Measurements from ENCODE around the gene SORCS2. TPM values are rescaled to one million over a fixed set of nuclear protein-coding genes. Genes with fewer than 3 reads are reported as not detected.

SORCS2 gene
- total RNA-seq, 1 donor from 2014 or later: 7.1 TPM

DNA sequence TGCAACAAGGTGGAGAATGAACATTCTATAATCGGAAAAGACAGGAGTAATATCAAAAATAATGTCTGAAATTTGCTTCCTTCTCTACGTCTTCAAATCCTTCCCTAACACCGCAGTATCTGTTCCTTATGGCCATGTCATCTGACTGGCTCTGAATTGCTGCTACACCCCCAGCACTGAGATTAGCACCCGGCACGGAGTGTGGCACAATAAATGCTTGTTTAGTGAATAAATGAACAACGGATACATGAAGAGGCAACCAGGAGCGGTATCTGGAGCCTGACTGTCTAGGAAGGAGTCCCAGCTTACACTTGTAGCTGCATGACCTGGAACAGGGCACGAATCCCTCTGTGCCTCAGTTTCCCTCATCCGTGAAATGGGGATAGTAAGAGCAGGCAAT, 583.1 kb downstream of the SORCS2 start:
- TF ChIP-seq, protein P1, sequence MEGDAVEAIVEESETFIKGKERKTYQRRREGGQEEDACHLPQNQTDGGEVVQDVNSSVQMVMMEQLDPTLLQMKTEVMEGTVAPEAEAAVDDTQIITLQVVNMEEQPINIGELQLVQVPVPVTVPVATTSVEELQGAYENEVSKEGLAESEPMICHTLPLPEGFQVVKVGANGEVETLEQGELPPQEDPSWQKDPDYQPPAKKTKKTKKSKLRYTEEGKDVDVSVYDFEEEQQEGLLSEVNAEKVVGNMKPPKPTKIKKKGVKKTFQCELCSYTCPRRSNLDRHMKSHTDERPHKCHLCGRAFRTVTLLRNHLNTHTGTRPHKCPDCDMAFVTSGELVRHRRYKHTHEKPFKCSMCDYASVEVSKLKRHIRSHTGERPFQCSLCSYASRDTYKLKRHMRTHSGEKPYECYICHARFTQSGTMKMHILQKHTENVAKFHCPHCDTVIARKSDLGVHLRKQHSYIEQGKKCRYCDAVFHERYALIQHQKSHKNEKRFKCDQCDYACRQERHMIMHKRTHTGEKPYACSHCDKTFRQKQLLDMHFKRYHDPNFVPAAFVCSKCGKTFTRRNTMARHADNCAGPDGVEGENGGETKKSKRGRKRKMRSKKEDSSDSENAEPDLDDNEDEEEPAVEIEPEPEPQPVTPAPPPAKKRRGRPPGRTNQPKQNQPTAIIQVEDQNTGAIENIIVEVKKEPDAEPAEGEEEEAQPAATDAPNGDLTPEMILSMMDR (IDR thresholded peaks at IDR 0.05; ENCODE audit: unreplicated experiment): no peak
- Mint-ChIP-seq H3K27ac (no peak overlapping the region), H3K4me1 (peaks cover 7% of the 10 kb centered on the region), H3K4me3 (no peak overlapping the region), H3K9me3 (no peaks in the 10 kb centered on the region), H3K27me3 (ENCODE audit: low read depth) (no peaks in the 10 kb centered on the region), H3K36me3 (peaks cover 60% of the 10 kb centered on the region)
- no peak for DNase-seq (ENCODE audit: low spot score in 2 of 2, unreplicated experiment in 2 of 2)

DNA sequence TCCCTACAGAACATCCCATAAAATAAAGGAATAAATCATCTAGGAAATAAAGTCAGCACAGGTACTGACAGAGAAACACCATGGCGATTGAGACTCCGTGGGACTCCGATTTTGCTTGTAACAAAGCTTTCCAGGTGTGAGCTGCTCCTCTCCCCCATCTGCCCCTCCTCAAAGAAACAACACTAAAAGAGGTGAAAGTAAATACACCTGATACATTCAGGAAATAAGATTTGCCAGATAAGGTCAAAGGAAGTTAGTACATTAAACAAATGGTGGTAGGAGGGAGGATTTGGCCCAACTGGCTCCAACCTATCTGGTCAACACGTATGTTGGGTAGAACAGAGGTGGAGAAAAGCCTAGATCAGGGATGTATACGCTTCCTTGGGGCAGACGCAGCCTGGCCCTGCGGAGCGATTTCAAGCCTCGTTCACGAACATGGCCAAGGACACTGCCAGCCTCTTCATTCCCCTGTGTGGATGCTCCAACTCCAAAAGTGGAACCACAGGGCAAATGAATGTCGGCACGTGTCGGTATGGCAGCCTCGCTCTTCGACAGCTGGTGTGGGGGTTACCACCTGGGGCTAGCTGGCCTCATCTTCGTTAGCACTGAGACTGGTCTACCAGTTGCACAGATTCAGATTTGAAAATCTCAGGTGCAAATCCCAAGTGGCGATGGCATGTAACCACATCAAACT, 584.8 kb downstream of the SORCS2 start:
- Mint-ChIP-seq H3K4me3 (no peak overlapping the region), H3K27me3 (ENCODE audit: low read depth) (no peaks in the 10 kb centered on the region), H3K4me1 (peaks cover 19% of the 10 kb centered on the region), H3K27ac (no peak overlapping the region), H3K36me3 (peaks cover 62% of the 10 kb centered on the region), H3K9me3 (no peaks in the 10 kb centered on the region)
- DNase-seq (ENCODE audit: low spot score in 2 of 2, unreplicated experiment in 2 of 2): no peak
- TF ChIP-seq, protein P1 (IDR thresholded peaks at IDR 0.05; ENCODE audit: unreplicated experiment): no peak

DNA sequence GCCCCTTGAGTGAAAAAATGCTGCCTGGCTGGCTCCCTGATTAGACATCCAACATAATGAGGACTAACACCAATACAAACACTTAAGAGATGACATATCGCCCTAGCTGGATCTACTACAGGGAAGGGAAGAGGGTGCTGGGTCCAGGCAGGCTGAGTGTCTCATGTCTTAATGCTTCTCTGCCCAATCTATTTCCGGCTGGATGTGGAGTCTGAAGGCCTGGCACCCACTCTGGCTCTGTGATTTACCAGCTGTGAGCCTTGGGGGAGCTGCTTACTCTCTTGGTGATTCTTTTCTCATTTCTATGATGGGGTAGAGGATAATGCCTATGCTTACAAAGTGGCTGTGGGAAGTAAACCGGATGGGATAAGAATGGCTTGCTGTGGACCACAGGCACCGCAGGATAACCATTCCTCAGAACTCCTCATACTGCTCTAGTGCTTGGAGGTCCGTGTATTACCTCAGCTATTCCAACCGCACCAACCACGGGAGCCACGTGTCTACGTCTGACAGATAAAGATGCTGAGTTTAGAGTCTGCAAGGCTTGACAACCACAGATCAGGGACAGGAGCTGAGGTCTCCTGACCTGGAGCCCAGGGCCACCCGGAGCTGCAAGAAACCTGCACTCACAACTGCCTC, 585.7 kb downstream of the SORCS2 start:
- peaks cover 25% of the 10 kb centered on the region for H3K4me1 Mint-ChIP-seq
- TF ChIP-seq, protein P1 (IDR thresholded peaks at IDR 0.05; ENCODE audit: unreplicated experiment): no peak
- no peaks in the 10 kb centered on the region for H3K9me3 Mint-ChIP-seq
- no peaks in the 10 kb centered on the region for H3K27me3 Mint-ChIP-seq (ENCODE audit: low read depth)
- no peak overlapping the region for H3K4me3 Mint-ChIP-seq
- H3K36me3 Mint-ChIP-seq: peaks cover 59% of the 10 kb centered on the region
- DNase-seq (ENCODE audit: low spot score in 2 of 2, unreplicated experiment in 2 of 2): no peak
- H3K27ac Mint-ChIP-seq: no peak overlapping the region

DNA sequence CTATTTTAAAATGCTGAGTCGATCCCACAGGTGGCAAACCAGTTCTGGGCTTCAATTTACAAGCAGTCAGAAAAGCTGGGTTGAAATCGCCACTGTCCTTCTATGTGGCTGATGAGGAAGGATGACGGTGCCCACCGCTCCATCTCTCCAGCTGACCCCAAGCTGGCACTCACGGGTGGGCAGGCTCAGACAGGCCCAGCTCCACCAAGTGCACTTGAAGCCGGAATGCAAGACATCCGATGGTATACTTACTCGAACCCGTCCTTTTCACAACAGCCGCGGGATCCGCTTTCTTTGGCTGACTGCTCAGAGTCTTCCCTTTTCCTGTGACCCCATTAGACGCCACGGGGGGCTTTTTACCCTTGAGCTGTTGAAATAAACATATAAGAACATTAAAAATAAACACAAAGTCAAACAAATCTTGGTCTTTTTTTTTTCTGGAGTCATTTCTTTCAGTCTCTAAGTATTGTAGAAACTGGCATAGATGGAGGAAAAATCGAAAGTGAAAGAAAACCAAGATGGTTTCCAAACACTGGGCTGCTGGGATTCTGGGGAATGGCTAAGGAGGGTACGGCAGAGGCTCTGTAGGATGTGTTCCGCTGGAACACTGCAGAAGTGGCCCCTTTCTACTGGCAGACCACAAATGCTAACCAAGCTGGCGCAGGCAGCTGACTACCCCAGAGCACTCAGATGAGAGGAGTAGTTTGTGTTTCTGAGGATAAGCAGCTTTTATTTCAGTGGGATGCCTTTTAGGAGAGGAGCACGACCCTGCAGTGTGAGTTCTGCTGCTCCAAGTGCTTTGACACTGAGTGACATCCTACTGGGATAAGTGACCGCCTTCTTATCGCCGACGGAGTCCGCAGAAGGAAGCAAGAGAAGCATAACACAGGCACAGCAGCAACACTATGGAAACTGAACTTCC, 586.4 kb downstream of the SORCS2 start:
- no peak overlapping the region for H3K27ac Mint-ChIP-seq
- TF ChIP-seq, protein P1 (IDR thresholded peaks at IDR 0.05; ENCODE audit: unreplicated experiment): no peak
- DNase-seq (ENCODE audit: low spot score in 2 of 2, unreplicated experiment in 2 of 2): no peak
- peaks cover 56% of the 10 kb centered on the region for H3K36me3 Mint-ChIP-seq
- no peak overlapping the region for H3K4me3 Mint-ChIP-seq
- H3K9me3 Mint-ChIP-seq: no peaks in the 10 kb centered on the region
- H3K4me1 Mint-ChIP-seq: peaks cover 25% of the 10 kb centered on the region
- no peaks in the 10 kb centered on the region for H3K27me3 Mint-ChIP-seq (ENCODE audit: low read depth)

DNA sequence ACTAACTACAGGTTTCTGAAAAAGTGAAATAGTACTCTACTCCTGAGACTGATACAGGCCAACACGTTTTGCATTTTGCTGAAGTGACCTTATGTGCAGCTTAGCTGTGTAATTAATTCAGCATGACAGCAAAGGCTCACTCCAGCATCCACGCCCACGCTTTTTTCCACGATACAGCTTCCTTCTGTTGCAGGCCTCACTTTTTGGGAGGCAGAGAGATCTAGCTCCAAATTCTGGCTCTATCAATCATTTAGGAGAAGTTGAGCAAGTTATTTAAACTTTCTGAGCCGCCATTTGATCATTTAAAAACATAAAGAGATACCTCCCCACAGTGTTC, 587.1 kb downstream of the SORCS2 start:
- no peaks in the 10 kb centered on the region for H3K27me3 Mint-ChIP-seq (ENCODE audit: low read depth)
- no peak for DNase-seq (ENCODE audit: low spot score in 2 of 2, unreplicated experiment in 2 of 2)
- peaks cover 55% of the 10 kb centered on the region for H3K36me3 Mint-ChIP-seq
- TF ChIP-seq, protein P1 (IDR thresholded peaks at IDR 0.05; ENCODE audit: unreplicated experiment): no peak
- no peak overlapping the region for H3K27ac Mint-ChIP-seq
- H3K9me3 Mint-ChIP-seq: no peaks in the 10 kb centered on the region
- H3K4me1 Mint-ChIP-seq: peaks cover 25% of the 10 kb centered on the region
- H3K4me3 Mint-ChIP-seq: no peak overlapping the region

Measured in mesothelial cell of epicardium (in vitro differentiated cells).